BE2C (cell line): ENCODE measurements around the gene METTL22.
A peak's percentile ranks its signal among the peaks of the same experiment; 100 is the strongest.

Experiments used
- DNase-seq: peaks from one replicate; pipeline ENCODE4 v3.0.0-alpha.2; 2020
- H3K27me3 ChIP-seq: fragments of 250-450 bp; sonication (Bioruptor Pico); 2 replicates; pipeline ENCODE4 v1.5.1; 2020; ENCODE audit warnings: mild to moderate bottlenecking
- H3K36me3 ChIP-seq: fragments of 250-450 bp; sonication (Bioruptor Pico); 2 replicates; pipeline ENCODE4 v1.5.1; 2020; ENCODE audit warnings: mild to moderate bottlenecking
- H3K4me1 ChIP-seq: fragments of 250-450 bp; sonication (Bioruptor Pico); 2 replicates; pipeline ENCODE4 v1.5.1; 2020
- H3K4me3 ChIP-seq: 2 replicates; pipeline ENCODE4 v1.5.1; 2011; ENCODE audit warnings: low read depth, low read length
- H3K9me3 ChIP-seq: fragments of 250-450 bp; sonication (Bioruptor Pico); 2 replicates; pipeline ENCODE4 v1.5.1; 2020
- TF ChIP-seq, protein P1 (sequence below): IDR thresholded peaks from 2 replicates; pipeline ENCODE4 v1.5.1; 2012; ENCODE audit warnings: mild to moderate bottlenecking, low read depth, low read length

The METTL22 gene

GRCh38 chr16:8660841-8661301 lies 39.4 kb downstream of the METTL22 start:
- no peaks in the 10 kb centered on the region for H3K27me3 ChIP-seq
- no peak overlapping the region for H3K4me3 ChIP-seq
- H3K36me3 ChIP-seq, result no peaks in the 10 kb centered on the region
- no peaks in the 10 kb centered on the region for H3K9me3 ChIP-seq
- peaks cover 6% of the 10 kb centered on the region; the same call in 1 of the 2 replicates for H3K4me1 ChIP-seq
- peak; percentile 83 for DNase-seq
- TF ChIP-seq, protein P1, sequence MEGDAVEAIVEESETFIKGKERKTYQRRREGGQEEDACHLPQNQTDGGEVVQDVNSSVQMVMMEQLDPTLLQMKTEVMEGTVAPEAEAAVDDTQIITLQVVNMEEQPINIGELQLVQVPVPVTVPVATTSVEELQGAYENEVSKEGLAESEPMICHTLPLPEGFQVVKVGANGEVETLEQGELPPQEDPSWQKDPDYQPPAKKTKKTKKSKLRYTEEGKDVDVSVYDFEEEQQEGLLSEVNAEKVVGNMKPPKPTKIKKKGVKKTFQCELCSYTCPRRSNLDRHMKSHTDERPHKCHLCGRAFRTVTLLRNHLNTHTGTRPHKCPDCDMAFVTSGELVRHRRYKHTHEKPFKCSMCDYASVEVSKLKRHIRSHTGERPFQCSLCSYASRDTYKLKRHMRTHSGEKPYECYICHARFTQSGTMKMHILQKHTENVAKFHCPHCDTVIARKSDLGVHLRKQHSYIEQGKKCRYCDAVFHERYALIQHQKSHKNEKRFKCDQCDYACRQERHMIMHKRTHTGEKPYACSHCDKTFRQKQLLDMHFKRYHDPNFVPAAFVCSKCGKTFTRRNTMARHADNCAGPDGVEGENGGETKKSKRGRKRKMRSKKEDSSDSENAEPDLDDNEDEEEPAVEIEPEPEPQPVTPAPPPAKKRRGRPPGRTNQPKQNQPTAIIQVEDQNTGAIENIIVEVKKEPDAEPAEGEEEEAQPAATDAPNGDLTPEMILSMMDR, result peak; percentile 87

- TF ChIP-seq, protein P1, result no peak
- DNase-seq, result no peak
- H3K36me3 ChIP-seq, result no peaks in the 10 kb centered on the region
- no peaks in the 10 kb centered on the region for H3K27me3 ChIP-seq
- H3K4me3 ChIP-seq, result no peak overlapping the region
- H3K9me3 ChIP-seq, result no peaks in the 10 kb centered on the region
- 0 out of 2 replicates have a peak, but pooled peaks cover under 1% of the 10 kb centered on the region for H3K4me1 ChIP-seq
These were observed 40.2 kb downstream of the METTL22 start for GRCh38 chr16:8661703-8662102.

- Histone ChIP-seq H3K36me3 (no peaks in the 10 kb centered on the region), H3K4me3 (no peak overlapping the region), H3K4me1 (no peaks in the 10 kb centered on the region), H3K9me3 (no peaks in the 10 kb centered on the region), H3K27me3 (no peaks in the 10 kb centered on the region)
- TF ChIP-seq, protein P1, result no peak
- DNase-seq, result no peak
These were observed 41.9 kb downstream of the METTL22 start for GRCh38 chr16:8663192-8664089.

DNA sequence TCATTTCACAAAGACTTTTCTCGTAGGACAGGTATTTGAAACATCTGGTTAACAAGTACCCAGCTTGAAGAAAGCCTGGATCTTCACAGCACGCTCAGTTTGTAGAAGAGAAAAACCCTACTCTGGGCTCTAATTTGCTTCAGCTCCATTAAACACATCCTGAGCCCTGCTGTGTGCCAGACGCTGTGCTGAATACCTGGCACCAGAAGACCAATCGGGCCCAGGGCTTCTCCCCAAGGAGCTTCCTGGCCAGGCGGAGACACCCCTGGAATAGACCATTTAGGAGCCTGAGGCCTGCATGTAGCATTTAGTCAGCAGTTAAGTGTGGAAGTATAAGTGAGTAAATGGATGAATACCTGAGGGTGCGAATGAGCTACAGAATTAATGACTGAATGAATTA lies 44.0 kb downstream of the METTL22 start:
- H3K9me3 ChIP-seq, result no peaks in the 10 kb centered on the region
- no peaks in the 10 kb centered on the region for H3K4me1 ChIP-seq
- no peaks in the 10 kb centered on the region for H3K27me3 ChIP-seq
- DNase-seq, result no peak
- H3K4me3 ChIP-seq, result no peak overlapping the region
- no peaks in the 10 kb centered on the region for H3K36me3 ChIP-seq
- TF ChIP-seq, protein P1, result no peak

DNA sequence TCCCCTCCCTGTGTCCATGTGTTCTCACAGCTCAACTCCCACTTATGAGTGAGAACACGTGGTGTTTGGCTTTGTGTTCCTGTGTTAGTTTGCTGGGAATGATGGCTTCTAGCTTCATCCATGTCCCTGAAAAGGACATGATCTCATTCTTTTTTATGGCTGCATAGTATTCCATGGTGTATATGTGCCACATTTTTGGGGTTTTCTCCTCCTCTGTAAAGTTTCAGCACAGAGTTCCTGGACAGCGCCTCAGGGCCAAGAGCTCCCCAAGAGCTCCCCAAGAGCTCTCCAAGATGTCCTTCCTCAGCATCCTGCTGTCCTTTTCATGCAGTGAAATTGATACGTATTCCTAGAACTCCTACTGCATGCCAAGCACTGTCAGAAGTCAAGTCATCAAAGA lies 46.0 kb downstream of the METTL22 start:
- no peaks in the 10 kb centered on the region for H3K4me1 ChIP-seq
- TF ChIP-seq, protein P1, result no peak
- no peak for DNase-seq

DNA sequence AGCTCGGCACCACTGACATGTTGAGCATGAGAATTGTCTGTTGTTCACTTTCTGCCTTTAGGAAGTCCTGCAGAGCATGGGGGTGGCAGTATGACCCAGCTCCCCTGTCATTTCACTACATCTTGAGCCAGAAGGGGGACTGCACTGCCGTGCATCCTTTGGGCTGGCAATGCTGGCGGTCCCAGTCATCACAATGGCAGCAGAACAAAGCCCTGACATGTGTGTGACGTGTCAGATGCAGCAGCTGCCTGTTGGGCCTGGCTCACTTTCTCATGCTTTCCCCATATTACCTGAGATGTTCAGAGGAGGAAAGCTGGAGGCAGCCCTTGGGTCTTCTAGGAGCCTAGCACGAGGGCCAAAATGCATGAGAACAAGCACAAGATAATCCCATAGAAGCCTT lies 46.6 kb downstream of the METTL22 start:
- H3K36me3 ChIP-seq, result no peaks in the 10 kb centered on the region
- no peak overlapping the region for H3K4me3 ChIP-seq
- H3K27me3 ChIP-seq, result no peaks in the 10 kb centered on the region
- H3K4me1 ChIP-seq, result no peaks in the 10 kb centered on the region
- TF ChIP-seq, protein P1, result no peak
- no peak for DNase-seq
- H3K9me3 ChIP-seq, result no peaks in the 10 kb centered on the region

More for the DNA sequence above, 46.0 kb downstream of the METTL22 start:
- Histone ChIP-seq H3K27me3 (no peaks in the 10 kb centered on the region), H3K9me3 (no peaks in the 10 kb centered on the region), H3K4me3 (no peak overlapping the region), H3K36me3 (no peaks in the 10 kb centered on the region)
